ENCODE data around the gene ARHGAP18. TPM values are rescaled to one million over a fixed set of nuclear protein-coding genes. Genes with fewer than 3 reads are reported as not detected.
A peak's percentile ranks its signal among the peaks of the same experiment; 100 is the strongest.
"Not testable (repeated sequence)": the region's sequence is repeated elsewhere in the genome, so short reads cannot be mapped to it uniquely, and the experiment has no call there.

ARHGAP18 gene
- total RNA-seq, 1 donor from 2014 or later: 4.5 TPM

DNA sequence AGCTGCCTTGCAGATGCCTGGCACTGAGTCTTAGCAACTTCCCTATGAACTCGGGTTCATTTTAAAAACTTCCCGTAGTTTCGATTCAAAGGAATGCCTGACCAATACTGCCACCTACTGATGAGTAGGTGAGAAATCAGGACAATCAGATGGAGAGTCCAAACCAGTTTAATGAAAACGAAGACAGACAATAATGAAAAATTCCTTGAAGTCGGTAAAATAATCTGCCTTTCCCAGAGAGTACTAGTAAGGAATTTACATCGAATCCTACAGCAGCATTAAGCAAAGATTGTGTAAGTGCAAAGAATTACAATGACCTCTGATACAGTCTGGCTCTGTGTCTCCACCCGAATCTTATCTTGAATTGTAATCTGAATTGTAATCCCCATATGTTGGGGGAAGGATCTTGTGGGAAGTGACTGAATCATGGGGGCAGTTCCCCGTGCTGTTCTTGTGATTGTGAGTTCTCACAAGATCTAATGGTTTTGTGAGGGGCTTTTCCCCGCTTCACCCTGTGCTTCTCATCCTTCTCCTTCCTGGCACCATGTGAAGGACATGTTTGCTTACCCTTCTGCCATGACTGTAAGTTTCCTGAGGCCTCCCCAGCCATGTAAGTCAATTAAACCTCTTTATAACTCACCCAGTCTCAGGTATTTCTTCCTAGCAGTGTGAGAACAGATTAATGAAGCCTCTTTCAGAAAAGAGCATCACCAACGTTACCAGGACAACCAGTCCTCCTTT lies 134.4 kb downstream of the ARHGAP18 start:
- Histone ChIP-seq H3K4me3 (ENCODE audit: low read depth, low read length) (no peak overlapping the region), H3K27me3 (ENCODE audit: control insufficient read depth, insufficient read depth, low read length) (no peaks in the 10 kb centered on the region), H3K36me3 (ENCODE audit: control insufficient read depth, insufficient read depth, low read length) (no peaks in the 10 kb centered on the region)
- TF ChIP-seq, protein P1, sequence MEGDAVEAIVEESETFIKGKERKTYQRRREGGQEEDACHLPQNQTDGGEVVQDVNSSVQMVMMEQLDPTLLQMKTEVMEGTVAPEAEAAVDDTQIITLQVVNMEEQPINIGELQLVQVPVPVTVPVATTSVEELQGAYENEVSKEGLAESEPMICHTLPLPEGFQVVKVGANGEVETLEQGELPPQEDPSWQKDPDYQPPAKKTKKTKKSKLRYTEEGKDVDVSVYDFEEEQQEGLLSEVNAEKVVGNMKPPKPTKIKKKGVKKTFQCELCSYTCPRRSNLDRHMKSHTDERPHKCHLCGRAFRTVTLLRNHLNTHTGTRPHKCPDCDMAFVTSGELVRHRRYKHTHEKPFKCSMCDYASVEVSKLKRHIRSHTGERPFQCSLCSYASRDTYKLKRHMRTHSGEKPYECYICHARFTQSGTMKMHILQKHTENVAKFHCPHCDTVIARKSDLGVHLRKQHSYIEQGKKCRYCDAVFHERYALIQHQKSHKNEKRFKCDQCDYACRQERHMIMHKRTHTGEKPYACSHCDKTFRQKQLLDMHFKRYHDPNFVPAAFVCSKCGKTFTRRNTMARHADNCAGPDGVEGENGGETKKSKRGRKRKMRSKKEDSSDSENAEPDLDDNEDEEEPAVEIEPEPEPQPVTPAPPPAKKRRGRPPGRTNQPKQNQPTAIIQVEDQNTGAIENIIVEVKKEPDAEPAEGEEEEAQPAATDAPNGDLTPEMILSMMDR (IDR thresholded peaks at IDR 0.05; ENCODE audit: insufficient read depth, low read length, severe bottlenecking): peak; percentile 65
- DNase-seq (ENCODE audit: low read depth) (peak; percentile 58), FAIRE-seq (no peak)

DNA sequence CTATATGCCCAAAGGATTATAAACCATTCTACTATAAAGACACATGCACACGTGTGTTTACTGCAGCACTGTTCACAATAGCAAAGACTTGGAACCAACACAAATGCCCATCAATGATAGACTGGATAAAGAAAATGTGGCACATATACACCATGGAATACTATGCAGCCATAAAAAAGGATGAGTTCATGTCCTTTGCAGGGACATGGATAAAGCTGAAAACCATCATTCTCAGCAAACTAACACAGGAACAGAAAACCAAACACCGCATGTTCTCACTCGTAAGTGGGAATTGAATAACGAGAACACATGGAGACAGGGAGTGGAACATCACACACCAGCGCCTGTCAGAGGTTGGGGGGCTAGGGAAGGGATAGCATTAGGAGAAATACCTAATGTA lies 135.4 kb downstream of the ARHGAP18 start:
- FAIRE-seq; H3K36me3 ChIP-seq (ENCODE audit: control insufficient read depth, insufficient read depth, low read length); H3K27me3 ChIP-seq (ENCODE audit: control insufficient read depth, insufficient read depth, low read length); H3K4me3 ChIP-seq (ENCODE audit: low read depth, low read length); DNase-seq (ENCODE audit: low read depth): not testable (repeated sequence)

DNA sequence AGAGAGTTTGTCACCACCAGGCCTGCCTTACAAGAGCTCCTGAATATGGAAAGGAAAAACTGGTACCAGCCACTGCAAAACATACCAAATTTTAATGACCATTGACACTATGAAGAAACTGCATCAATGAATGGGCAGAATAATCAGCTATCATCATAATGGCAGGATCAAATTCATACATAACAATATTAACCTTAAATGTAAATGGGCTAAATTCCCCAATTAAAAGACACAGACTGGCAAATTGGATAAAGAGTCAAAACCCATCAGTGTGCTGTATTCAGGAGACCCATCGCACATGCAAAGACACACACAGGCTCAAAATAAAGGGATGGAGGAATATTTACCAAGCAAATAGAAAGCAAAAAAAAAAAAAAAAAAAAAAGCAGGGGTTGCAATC lies 139.0 kb downstream of the ARHGAP18 start:
- not testable (repeated sequence) for DNase-seq (ENCODE audit: low read depth); H3K27me3 ChIP-seq (ENCODE audit: control insufficient read depth, insufficient read depth, low read length); H3K36me3 ChIP-seq (ENCODE audit: control insufficient read depth, insufficient read depth, low read length); FAIRE-seq; H3K4me3 ChIP-seq (ENCODE audit: low read depth, low read length)

DNA sequence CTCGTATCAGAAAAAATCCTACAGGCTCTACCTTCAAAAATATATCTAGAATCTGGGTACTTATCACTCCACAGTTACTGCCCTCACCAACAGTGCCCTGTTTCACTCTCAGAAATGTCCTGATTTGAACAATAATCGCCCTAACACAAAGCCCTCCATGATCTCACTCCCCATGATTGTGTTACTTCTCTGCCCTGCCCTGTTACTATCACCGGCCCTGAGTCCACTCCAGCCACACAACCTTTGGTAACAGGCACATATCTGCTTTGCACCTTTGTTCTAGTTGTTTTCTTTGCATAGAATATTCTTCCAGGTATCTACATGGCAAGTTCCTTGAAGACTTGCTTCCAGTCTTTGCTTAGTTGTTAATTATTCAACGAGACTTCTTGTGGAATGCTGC lies 142.0 kb downstream of the ARHGAP18 start:
- TF ChIP-seq, protein P1 (IDR thresholded peaks at IDR 0.05; ENCODE audit: insufficient read depth, low read length, severe bottlenecking): no peak
- Histone ChIP-seq H3K36me3 (ENCODE audit: control insufficient read depth, insufficient read depth, low read length) (no peaks in the 10 kb centered on the region), H3K4me3 (ENCODE audit: low read depth, low read length) (no peak overlapping the region), H3K27me3 (ENCODE audit: control insufficient read depth, insufficient read depth, low read length) (no peaks in the 10 kb centered on the region)
- DNase-seq (ENCODE audit: low read depth): no peak
- no peak for FAIRE-seq

DNA sequence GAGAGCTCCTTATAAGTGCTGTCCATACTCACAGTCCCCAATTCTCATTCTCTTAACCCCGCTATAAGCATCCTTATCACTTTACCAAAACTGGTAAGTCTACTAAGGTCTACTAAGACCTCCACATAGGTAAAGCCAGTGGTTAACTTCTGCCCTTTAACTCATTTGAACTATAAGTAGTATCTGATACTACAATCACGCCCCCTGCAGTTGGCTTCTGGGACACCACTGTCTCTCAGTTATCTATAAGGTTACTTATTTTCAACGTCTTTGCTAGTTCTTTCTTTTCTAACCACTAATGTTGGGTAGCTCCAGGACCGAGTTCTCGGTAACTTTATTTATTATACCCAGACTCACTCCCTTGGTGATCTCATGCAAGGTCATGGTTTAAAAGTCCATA lies 142.6 kb downstream of the ARHGAP18 start:
- FAIRE-seq (no peak), DNase-seq (ENCODE audit: low read depth) (peak; percentile 48)
- H3K36me3 ChIP-seq (ENCODE audit: control insufficient read depth, insufficient read depth, low read length): no peaks in the 10 kb centered on the region
- H3K27me3 ChIP-seq (ENCODE audit: control insufficient read depth, insufficient read depth, low read length): no peaks in the 10 kb centered on the region
- TF ChIP-seq, protein P1 (IDR thresholded peaks at IDR 0.05; ENCODE audit: insufficient read depth, low read length, severe bottlenecking): peak; percentile 48
- H3K4me3 ChIP-seq (ENCODE audit: low read depth, low read length): no peak overlapping the region

DNA sequence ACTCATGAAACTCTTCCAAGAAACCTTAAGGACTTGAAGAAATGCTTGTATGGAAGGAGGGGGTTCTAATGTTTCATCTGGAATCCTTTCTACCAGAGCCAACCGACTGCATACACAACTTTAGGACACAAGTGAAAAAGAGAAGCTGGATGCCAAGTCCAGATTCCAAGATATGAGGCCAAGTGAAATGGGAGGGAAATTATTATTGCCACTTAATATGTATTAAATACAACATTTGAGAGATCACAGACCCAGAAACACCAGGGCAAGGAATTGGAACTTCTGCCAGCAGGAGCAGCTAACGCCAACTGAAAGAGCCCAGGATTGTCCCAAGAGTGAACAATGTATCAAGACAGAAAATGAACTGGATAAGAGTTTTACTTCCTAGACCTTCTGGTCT lies 144.2 kb downstream of the ARHGAP18 start:
- TF ChIP-seq, protein P1 (IDR thresholded peaks at IDR 0.05; ENCODE audit: insufficient read depth, low read length, severe bottlenecking): no peak
- no peak for FAIRE-seq
- Histone ChIP-seq H3K27me3 (ENCODE audit: control insufficient read depth, insufficient read depth, low read length) (no peaks in the 10 kb centered on the region), H3K4me3 (ENCODE audit: low read depth, low read length) (no peak overlapping the region), H3K36me3 (ENCODE audit: control insufficient read depth, insufficient read depth, low read length) (no peaks in the 10 kb centered on the region)
- no peak for DNase-seq (ENCODE audit: low read depth)

DNA sequence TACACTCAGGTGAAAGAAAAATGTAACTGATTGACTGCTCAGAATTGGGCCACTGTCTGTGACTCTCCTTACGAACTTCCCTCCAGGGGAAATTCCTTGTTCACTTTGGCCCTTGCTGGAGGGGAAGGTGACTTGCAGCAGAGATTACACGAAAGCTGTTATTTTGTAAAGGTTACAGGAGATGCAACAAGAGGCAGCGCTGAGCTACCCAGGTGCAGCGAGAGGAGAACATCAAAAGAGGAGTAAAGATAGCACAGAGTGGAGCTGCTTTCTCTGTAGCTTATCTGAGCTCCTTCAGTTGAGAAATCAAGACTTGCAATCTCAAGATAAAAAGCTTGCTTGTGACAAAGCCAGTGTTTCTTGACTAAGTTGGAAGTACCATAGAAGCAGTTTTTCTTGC lies 144.6 kb downstream of the ARHGAP18 start:
- FAIRE-seq: no peak
- H3K36me3 ChIP-seq (ENCODE audit: control insufficient read depth, insufficient read depth, low read length): no peaks in the 10 kb centered on the region
- H3K4me3 ChIP-seq (ENCODE audit: low read depth, low read length): no peak overlapping the region
- no peak for DNase-seq (ENCODE audit: low read depth)
- TF ChIP-seq, protein P1 (IDR thresholded peaks at IDR 0.05; ENCODE audit: insufficient read depth, low read length, severe bottlenecking): no peak
- H3K27me3 ChIP-seq (ENCODE audit: control insufficient read depth, insufficient read depth, low read length): no peaks in the 10 kb centered on the region

Data from bronchial epithelial cell (primary cell).